Adrenal gland (tissue), 5 donors: ENCODE data around the gene KCNJ18.
"Not testable (repeated sequence)": the region's sequence is repeated elsewhere in the genome, so short reads cannot be mapped to it uniquely, and the experiment has no call there.

ENCODE experiments used
- CTCF ChIP-seq, 6 experiments: fragments of 450-650 bp in 4 of 6; fragments of 200-600 bp in 2 of 6; sonication (generic) in 1 of 6; IDR thresholded peaks; 1 replicate in 5 of 6; 2 replicates in 1 of 6; pipeline versions ENCODE4 v1.5.1 to v1.8.0; 2016 to 2021; ENCODE audit warnings: antibody characterized with exemption in 6 of 6, mild to moderate bottlenecking in 2 of 6, moderate library complexity in 1 of 6
- POLR2A ChIP-seq, 2 donors: fragments of 450-650 bp; IDR thresholded peaks; one replicate each; pipeline ENCODE4 v1.6.1; 2017; ENCODE audit warnings: antibody characterized with exemption in 2 of 2, mild to moderate bottlenecking in 2 of 2, moderate library complexity in 1 of 2
- donor health status: DM: no; HTN: no; CAD: no.

- not testable (repeated sequence) for TF ChIP-seq CTCF, POLR2A (IDR thresholded peaks at IDR 0.05)
Measured at GRCh38 chr17:21650043-21650442, 42.3 kb upstream of the KCNJ18 start.
